KMS-11 (cell line): ENCODE measurements around the gene CNGB1.

Source experiments
- H2AFZ ChIP-seq: fragments of 200-600 bp; sonication (generic); 2 replicates; pipeline ENCODE4 v1.6.1; 2016; ENCODE audit warnings: antibody characterized with exemption, mixed run types, low read depth
- H3K27ac ChIP-seq: fragments of 200-600 bp; sonication (generic); 2 replicates; pipeline ENCODE4 v1.6.1; 2016; ENCODE audit warnings: mild to moderate bottlenecking, mixed run types
- H3K27me3 ChIP-seq: fragments of 200-600 bp; sonication (generic); 2 replicates; pipeline ENCODE4 v1.6.1; 2017; ENCODE audit warnings: mild to moderate bottlenecking, low read depth, mixed run types, moderate library complexity; ENCODE audit not compliant: insufficient read depth
- H3K36me3 ChIP-seq: fragments of 200-600 bp; sonication (generic); 2 replicates; pipeline ENCODE4 v1.6.1; 2017; ENCODE audit warnings: mild to moderate bottlenecking, mixed run types; ENCODE audit not compliant: insufficient read depth
- H3K4me1 ChIP-seq: fragments of 200-600 bp; sonication (generic); 2 replicates; pipeline ENCODE4 v1.6.1; 2016; ENCODE audit warnings: mild to moderate bottlenecking, low read depth, mixed run types; ENCODE audit not compliant: poor library complexity, severe bottlenecking
- H3K4me2 ChIP-seq: fragments of 200-600 bp; sonication (generic); 2 replicates; pipeline ENCODE4 v1.7.0; 2016; ENCODE audit warnings: mild to moderate bottlenecking, mixed run types
- H3K4me3 ChIP-seq: fragments of 200-600 bp; sonication (generic); IDR thresholded peaks from 2 replicates; pipeline ENCODE4 v1.6.1; 2017; ENCODE audit warnings: low read depth, low read length, mixed read lengths; ENCODE audit not compliant: insufficient read depth
- H3K79me2 ChIP-seq: fragments of 200-600 bp; sonication (generic); 2 replicates; pipeline ENCODE4 v1.6.1; 2016; ENCODE audit warnings: low read depth, mixed run types; ENCODE audit not compliant: insufficient read depth
- H3K9ac ChIP-seq: fragments of 200-600 bp; sonication (generic); 2 replicates; pipeline ENCODE4 v1.6.1; 2016; ENCODE audit warnings: mild to moderate bottlenecking, mixed run types
- H4K20me1 ChIP-seq: fragments of 200-600 bp; sonication (generic); 2 replicates; pipeline ENCODE4 v1.6.1; 2016; ENCODE audit warnings: mild to moderate bottlenecking, mixed run types; ENCODE audit not compliant: insufficient read depth
- TF ChIP-seq, protein P1 (sequence below): fragments of 200-600 bp; sonication (generic); conservative IDR thresholded peaks from 2 replicates; pipeline ENCODE4 v1.6.1; 2017; ENCODE audit warnings: low read depth, mild to moderate bottlenecking, antibody characterized with exemption, low read length, moderate library complexity, mixed read lengths

Gene CNGB1

DNA sequence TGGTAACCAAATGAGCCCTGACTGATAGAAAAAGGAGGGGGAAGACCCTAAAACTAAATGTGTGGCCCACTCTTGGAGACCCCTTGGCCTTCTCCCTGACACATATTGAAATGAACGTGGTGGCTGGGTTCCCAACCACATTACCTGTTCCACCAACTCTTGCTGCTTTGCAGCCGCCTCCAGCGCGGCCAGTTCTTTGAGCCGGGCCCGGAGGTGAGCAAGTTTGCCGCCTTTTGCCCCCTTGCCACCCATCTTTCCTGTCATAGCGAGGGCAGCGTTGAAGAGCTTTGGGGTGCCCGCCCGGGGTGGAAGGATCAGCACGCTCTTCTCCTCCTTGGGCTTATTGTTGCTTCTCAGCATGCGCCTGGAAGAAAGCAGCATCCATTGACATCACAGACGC lies 83.2 kb downstream of the CNGB1 start:
- Histone ChIP-seq H2AFZ (no peak overlapping the region), H3K79me2 (no peaks in the 10 kb centered on the region), H3K4me1 (no peaks in the 10 kb centered on the region), H3K9ac (no peak overlapping the region), H4K20me1 (no peaks in the 10 kb centered on the region), H3K27ac (no peak overlapping the region), H3K4me3 (no peak overlapping the region), H3K4me2 (no peak overlapping the region), H3K36me3 (no peaks in the 10 kb centered on the region), H3K27me3 (no peaks in the 10 kb centered on the region)
- TF ChIP-seq, protein P1, sequence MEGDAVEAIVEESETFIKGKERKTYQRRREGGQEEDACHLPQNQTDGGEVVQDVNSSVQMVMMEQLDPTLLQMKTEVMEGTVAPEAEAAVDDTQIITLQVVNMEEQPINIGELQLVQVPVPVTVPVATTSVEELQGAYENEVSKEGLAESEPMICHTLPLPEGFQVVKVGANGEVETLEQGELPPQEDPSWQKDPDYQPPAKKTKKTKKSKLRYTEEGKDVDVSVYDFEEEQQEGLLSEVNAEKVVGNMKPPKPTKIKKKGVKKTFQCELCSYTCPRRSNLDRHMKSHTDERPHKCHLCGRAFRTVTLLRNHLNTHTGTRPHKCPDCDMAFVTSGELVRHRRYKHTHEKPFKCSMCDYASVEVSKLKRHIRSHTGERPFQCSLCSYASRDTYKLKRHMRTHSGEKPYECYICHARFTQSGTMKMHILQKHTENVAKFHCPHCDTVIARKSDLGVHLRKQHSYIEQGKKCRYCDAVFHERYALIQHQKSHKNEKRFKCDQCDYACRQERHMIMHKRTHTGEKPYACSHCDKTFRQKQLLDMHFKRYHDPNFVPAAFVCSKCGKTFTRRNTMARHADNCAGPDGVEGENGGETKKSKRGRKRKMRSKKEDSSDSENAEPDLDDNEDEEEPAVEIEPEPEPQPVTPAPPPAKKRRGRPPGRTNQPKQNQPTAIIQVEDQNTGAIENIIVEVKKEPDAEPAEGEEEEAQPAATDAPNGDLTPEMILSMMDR, result no peak

DNA sequence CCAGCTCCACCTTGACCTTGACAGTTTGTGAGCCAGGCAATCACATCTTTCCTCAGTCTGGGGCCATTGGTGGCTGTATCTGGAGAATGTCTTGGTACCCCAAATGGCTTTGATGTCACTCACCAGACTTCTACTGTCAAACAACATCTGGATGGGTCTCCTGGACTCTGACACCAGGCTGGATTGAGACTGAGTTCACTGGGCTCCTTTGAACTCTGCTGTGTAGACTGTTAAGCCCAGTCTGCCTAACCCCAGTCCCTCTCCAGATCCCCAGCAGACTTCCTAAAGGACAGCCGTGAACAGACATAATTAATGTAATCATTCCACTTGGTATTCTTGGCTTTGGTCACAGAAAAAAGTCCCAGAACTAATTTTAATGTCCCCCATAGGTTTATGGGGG lies 84.5 kb downstream of the CNGB1 start:
- TF ChIP-seq, protein P1, result no peak
- no peaks in the 10 kb centered on the region for H3K36me3 ChIP-seq
- H2AFZ ChIP-seq, result no peak overlapping the region

DNA sequence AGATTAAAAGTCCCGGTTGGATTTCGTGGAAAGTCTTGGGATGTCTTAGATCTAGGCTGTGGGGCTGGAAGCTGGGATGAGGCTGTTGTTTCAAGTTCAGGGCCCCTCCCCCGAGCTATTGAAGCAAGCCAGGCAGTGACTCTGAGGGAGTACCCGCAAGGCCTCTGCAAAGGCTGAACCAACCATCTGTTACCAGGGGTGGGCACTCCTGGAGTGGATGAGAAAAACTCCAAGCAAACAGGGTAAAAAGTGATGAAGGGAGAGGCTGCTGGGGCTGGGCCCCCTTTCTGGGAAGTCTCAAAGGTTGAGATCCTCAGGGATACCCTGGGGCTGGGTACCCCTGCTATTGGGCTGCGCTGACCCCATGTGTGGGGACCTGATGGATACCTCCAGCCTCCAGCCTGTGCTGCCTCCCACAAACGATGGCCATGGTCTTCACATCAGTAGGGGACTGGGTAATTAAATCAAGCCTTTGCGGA lies 86.2 kb downstream of the CNGB1 start:
- no peaks in the 10 kb centered on the region for H3K27me3 ChIP-seq
- TF ChIP-seq, protein P1, result no peak
- no peaks in the 10 kb centered on the region for H3K79me2 ChIP-seq
- H3K27ac ChIP-seq, result no peak overlapping the region
- H2AFZ ChIP-seq, result no peak overlapping the region
- H3K4me2 ChIP-seq, result no peak overlapping the region
- H3K9ac ChIP-seq, result no peak overlapping the region
- H3K4me1 ChIP-seq, result no peaks in the 10 kb centered on the region
- H3K36me3 ChIP-seq, result no peaks in the 10 kb centered on the region
- no peaks in the 10 kb centered on the region for H4K20me1 ChIP-seq
- no peak overlapping the region for H3K4me3 ChIP-seq

More for the DNA sequence above, 84.5 kb downstream of the CNGB1 start:
- Histone ChIP-seq H3K4me2 (no peak overlapping the region), H3K4me1 (no peaks in the 10 kb centered on the region), H3K4me3 (no peak overlapping the region), H3K79me2 (no peaks in the 10 kb centered on the region), H3K9ac (no peak overlapping the region), H3K27me3 (no peaks in the 10 kb centered on the region), H3K27ac (no peak overlapping the region), H4K20me1 (no peaks in the 10 kb centered on the region)

DNA sequence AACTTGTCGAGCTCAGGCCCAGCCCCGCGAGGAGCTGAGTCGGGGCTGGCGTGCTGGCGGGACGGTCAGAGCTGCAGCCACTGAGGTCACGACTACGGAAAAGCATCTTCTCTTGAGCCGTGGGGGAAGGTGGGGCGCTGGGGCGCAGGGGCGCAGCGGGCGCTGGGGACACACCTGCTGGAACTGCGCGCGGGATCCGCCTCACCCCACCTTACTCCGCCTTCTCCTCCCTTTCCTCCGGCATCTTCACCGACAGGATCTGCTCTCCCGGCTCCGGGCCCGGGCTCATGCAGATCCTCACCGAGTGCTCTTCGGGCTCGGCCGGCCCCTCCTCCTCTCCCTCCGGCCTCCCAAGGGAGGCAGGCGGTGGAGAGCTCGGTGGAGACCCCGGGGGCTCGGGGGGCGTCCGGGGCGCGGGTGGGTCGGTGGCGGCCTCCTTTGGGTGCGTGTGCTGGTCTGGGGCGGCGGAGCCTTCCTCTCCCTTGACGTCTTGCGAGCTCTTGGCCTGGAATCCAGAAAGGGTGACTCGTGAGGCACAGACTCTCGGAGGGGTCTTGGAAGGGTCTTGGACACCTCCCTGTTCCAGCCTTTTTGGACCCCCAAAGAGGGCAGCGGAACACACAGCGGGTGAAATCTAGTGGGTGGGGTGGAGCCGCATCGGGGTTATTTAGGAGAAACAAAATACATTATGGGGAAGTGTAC lies 86.8 kb downstream of the CNGB1 start:
- H3K36me3 ChIP-seq, result no peaks in the 10 kb centered on the region
- TF ChIP-seq, protein P1, result no peak
- no peak overlapping the region for H2AFZ ChIP-seq

More for the DNA sequence above, 86.8 kb downstream of the CNGB1 start:
- Histone ChIP-seq H3K4me1 (no peaks in the 10 kb centered on the region), H3K27me3 (no peaks in the 10 kb centered on the region), H3K4me3 (no peak overlapping the region), H3K27ac (no peak overlapping the region), H3K4me2 (no peak overlapping the region), H3K79me2 (no peaks in the 10 kb centered on the region), H3K9ac (no peak overlapping the region), H4K20me1 (no peaks in the 10 kb centered on the region)
